Mucosa of descending colon (tissue), 3 donors: ENCODE results near the gene AKIRIN2. TPM values are rescaled to one million over a fixed set of nuclear protein-coding genes. Genes with fewer than 3 reads are reported as not detected.

Source experiments
- ATAC-seq: fragments of 200-7000 bp; cut with Tn5 transposase; one replicate; pipeline ENCODE4 v1.9.1; 2020; ENCODE audit warnings: mild to moderate bottlenecking, moderate library complexity
- DNase-seq, 3 donors: peaks; one replicate each; pipeline ENCODE4 v3.0.0-alpha.2; 2020
- H3K36me3 ChIP-seq: fragments of 200-600 bp; one replicate; pipeline ENCODE4 v1.8.0; 2021; ENCODE audit warnings: low read depth, mild to moderate bottlenecking
- H3K4me1 ChIP-seq: fragments of 200-600 bp; one replicate; pipeline ENCODE4 v1.8.0; 2021; ENCODE audit warnings: low read depth, mild to moderate bottlenecking
- H3K4me3 ChIP-seq: fragments of 200-600 bp; one replicate; pipeline ENCODE4 v1.8.0; 2021; ENCODE audit warnings: mild to moderate bottlenecking
- H3K9me3 ChIP-seq: fragments of 200-600 bp; one replicate; pipeline ENCODE4 v1.8.0; 2021; ENCODE audit warnings: mild to moderate bottlenecking
- intact Hi-C, 2 donors: fragments of 100-400 bp; cut with DNase I in 1 of 2; cut with micrococcal nuclease in 1 of 2; formaldehyde crosslinking; loops; one replicate each; pipeline versions ENCODE4 v1.11.0 to v1.11.1; 2022; cut with DNase I, micrococcal nuclease
- total RNA-seq, 3 donors: library from RNA; stranded (reverse); fragmentation: NEBNext Ultra II Directional in 2 of 3; extraction: Animal tissue kit (Norgen Biotek cat#: 25700) in 2 of 3; gene quantifications; one replicate each; pipeline versions ENCODE4 v1.2.1 to v1.2.4, GENCODE V29; 2021 to 2023
- TF ChIP-seq, protein P1 (sequence below): fragments of 200-600 bp; IDR thresholded peaks from one replicate; pipeline ENCODE4 v1.8.0; 2022; ENCODE audit warnings: antibody characterized with exemption, mild to moderate bottlenecking
- donor health status: DM: no; HTN: no; CAD: no; lungs with moderate emphysema.
- donor health status: DM: no; HTN: no; CAD: no.
- donor health status: DM: no; HTN: yes; CAD: no.

The AKIRIN2 gene
- total RNA-seq, 3 donors from 2014 or later, result 32.3 to 41.0 (median 33.2) TPM

DNA sequence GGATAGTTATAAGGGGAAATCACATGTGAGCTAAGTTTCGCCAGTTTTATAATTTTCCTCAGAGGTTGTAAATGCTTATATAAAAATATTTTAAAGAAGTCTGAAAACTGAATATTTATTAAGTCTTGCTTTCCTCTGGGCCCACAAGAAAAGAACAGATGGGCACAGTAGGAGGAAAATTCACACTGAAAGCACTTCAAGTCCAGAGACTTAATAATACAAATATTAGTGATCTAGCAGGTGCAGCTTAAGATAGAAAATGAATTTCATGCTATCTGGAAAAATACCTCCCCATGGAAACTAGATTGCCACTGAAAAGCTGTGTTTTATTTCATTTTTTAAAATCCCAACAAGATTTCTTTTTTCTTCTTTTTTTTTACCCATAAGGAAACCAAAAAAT, 64.9 kb downstream of the AKIRIN2 start:
- intact Hi-C loops, result no loop called here
- no peaks in the 10 kb centered on the region for H3K4me1 ChIP-seq
- ATAC-seq (no peak), DNase-seq (no peak)
- H3K36me3 ChIP-seq, result no peaks in the 10 kb centered on the region
- TF ChIP-seq, protein P1, sequence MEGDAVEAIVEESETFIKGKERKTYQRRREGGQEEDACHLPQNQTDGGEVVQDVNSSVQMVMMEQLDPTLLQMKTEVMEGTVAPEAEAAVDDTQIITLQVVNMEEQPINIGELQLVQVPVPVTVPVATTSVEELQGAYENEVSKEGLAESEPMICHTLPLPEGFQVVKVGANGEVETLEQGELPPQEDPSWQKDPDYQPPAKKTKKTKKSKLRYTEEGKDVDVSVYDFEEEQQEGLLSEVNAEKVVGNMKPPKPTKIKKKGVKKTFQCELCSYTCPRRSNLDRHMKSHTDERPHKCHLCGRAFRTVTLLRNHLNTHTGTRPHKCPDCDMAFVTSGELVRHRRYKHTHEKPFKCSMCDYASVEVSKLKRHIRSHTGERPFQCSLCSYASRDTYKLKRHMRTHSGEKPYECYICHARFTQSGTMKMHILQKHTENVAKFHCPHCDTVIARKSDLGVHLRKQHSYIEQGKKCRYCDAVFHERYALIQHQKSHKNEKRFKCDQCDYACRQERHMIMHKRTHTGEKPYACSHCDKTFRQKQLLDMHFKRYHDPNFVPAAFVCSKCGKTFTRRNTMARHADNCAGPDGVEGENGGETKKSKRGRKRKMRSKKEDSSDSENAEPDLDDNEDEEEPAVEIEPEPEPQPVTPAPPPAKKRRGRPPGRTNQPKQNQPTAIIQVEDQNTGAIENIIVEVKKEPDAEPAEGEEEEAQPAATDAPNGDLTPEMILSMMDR, result no peak
- H3K9me3 ChIP-seq, result no peaks in the 10 kb centered on the region
- H3K4me3 ChIP-seq, result no peak overlapping the region

DNA sequence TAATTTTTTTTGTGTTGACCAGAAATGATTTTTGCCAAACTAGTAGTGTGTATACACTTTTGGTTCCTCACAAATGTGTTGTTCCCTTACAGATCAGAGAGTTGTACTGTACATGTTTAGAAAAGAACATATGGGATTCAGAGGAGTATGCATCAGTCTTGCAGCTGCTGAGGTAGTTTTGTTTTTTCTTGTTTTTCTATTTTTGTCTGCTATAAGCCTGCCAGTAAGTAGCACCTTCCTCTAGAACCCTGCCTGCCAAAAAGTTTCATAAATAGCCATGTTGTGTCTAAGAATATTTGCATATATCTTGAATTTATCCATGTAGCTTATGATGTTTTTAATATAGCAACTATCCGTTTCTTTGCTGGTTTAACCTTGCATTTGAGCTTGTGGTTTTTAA, 65.7 kb downstream of the AKIRIN2 start:
- TF ChIP-seq, protein P1, result no peak
- H3K9me3 ChIP-seq, result no peaks in the 10 kb centered on the region
- H3K36me3 ChIP-seq, result no peaks in the 10 kb centered on the region
- ATAC-seq (no peak), DNase-seq (no peak)
- no peaks in the 10 kb centered on the region for H3K4me1 ChIP-seq
- no peak overlapping the region for H3K4me3 ChIP-seq
- intact Hi-C loops, result no loop called here

DNA sequence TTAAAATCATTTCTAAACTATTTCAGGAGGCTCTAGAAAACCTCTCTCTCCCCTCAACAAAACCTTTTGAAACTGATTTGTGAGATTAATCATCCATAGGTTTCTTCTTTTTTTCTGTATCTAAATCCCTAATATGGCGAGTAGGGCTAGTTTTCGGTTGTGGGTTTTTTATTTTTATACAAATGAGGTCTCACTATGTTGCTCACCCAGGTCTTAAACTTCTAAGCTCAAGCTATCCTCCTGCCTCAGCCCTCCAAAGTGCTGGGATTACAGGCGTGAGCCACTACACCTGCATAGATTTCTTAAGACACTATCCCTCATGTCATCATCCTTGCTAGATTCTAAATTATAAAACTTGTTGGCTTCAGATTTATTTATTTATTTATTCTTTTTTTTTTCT, 68.2 kb downstream of the AKIRIN2 start:
- Histone ChIP-seq H3K4me1 (no peaks in the 10 kb centered on the region), H3K9me3 (no peaks in the 10 kb centered on the region), H3K4me3 (no peak overlapping the region), H3K36me3 (no peaks in the 10 kb centered on the region)
- ATAC-seq (no peak), DNase-seq (no peak)
- TF ChIP-seq, protein P1, result no peak
- intact Hi-C loops, result no loop called here

DNA sequence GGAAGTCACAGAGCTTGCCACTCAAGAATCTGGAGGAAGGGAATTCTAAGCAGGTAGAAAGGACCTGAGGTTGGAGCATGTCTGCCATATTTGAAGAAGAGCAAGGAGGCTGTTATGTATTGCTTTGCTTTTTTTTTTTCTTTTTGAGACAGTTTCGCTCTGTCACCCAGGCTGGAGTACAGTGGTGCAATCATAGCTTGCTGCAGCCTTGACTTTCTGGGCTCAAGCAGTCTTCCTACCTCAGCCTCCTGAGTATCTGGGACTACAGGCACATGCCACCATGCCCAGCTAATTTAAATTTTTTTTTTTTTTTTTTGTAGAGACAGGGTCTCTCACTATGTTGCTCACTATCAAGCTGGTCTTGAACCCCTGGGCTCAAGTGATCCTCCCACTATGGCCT, 71.3 kb downstream of the AKIRIN2 start:
- Histone ChIP-seq H3K36me3 (no peaks in the 10 kb centered on the region), H3K4me3 (no peak overlapping the region), H3K9me3 (no peaks in the 10 kb centered on the region), H3K4me1 (no peaks in the 10 kb centered on the region)
- ATAC-seq (no peak), DNase-seq (no peak)
- intact Hi-C loops, result no loop called here
- TF ChIP-seq, protein P1, result no peak

DNA sequence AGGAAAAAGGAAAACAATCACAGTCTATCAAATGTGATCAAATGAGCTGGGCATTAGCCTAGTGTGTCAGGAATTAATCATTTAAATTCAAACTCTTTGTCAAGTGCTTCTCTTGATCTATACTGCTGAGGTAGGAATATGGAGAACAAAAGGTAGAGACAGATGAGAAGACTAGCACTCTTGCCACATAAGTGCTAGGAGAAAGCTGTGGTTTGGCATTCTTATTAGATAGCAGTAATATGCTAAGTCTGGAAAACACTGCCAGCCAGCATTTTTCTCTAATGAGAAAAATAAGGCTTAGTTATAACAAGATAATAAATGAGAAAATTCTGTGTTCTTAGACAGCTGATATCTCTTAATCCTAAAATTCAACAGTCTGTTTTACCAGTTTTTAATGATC, 73.2 kb downstream of the AKIRIN2 start:
- H3K36me3 ChIP-seq, result no peaks in the 10 kb centered on the region
- H3K9me3 ChIP-seq, result no peaks in the 10 kb centered on the region
- no peak overlapping the region for H3K4me3 ChIP-seq
- DNase-seq (no peak), ATAC-seq (peak; percentile 13)
- H3K4me1 ChIP-seq, result no peaks in the 10 kb centered on the region
- intact Hi-C loops, result no loop called here
- TF ChIP-seq, protein P1, result no peak

DNA sequence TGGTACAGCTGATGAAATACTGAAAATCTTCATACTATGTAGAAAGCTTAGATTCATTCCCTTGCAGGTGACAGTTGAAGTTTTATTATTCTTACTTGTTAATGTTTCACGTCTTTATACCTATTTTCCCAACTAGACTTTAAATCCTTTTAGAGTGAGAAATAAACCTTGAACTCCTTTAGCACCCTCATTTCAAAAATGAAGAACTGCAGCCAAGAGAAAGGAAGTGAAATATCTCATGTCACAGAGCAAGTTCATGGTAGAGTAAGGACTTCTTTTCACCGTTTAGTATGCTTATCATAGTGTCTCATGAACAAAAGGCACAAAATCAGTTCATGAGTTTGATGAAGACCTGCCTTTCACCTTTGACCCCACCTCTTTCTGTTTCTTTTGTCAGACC, 73.6 kb downstream of the AKIRIN2 start:
- H3K4me3 ChIP-seq, result no peak overlapping the region
- H3K9me3 ChIP-seq, result no peaks in the 10 kb centered on the region
- no peaks in the 10 kb centered on the region for H3K4me1 ChIP-seq
- no peaks in the 10 kb centered on the region for H3K36me3 ChIP-seq
- peak in 1 of 3 donors; percentile 6 for DNase-seq
- TF ChIP-seq, protein P1, result no peak
- peak; percentile 76 for ATAC-seq
- intact Hi-C loops, result no loop called here
